Neural cell (in vitro differentiated cells): ENCODE results near the gene CYP3A7. TPM values are rescaled to one million over a fixed set of nuclear protein-coding genes. Genes with fewer than 3 reads are reported as not detected.

Experiments
- H2AFZ ChIP-seq: fragments of 200-600, 300-800 bp; sonication (generic), shearing (Covaris generic); 2 replicates; pipeline ENCODE4 v1.6.0; 2014; ENCODE audit warnings: low read depth, mild to moderate bottlenecking, antibody characterized with exemption, low read length, moderate library complexity
- H3F3A ChIP-seq: fragments of 200-600 bp; shearing (Covaris generic); 2 replicates; pipeline ENCODE4 v1.6.1; 2016; ENCODE audit warnings: mild to moderate bottlenecking, moderate library complexity, mixed read lengths, antibody characterized with exemption, low read length; ENCODE audit not compliant: insufficient read depth, poor library complexity, severe bottlenecking
- H3K27ac ChIP-seq: fragments of 200-600, 300-800 bp; sonication (generic), shearing (Covaris generic); 2 replicates; pipeline ENCODE4 v1.5.1; 2014; ENCODE audit warnings: mild to moderate bottlenecking, low read length, moderate library complexity
- H3K27me3 ChIP-seq: fragments of 300-800, 200-600 bp; sonication (generic), shearing (Covaris generic); 2 replicates; pipeline ENCODE4 v1.6.0; 2014; ENCODE audit warnings: mild to moderate bottlenecking, low read depth, low read length, moderate library complexity; ENCODE audit not compliant: insufficient read depth
- H3K36me3 ChIP-seq: fragments of 300-800, 200-600 bp; sonication (generic), shearing (Covaris generic); 2 replicates; pipeline ENCODE4 v1.5.1; 2014; ENCODE audit warnings: mild to moderate bottlenecking, antibody characterized with exemption, low read length, moderate library complexity; ENCODE audit not compliant: insufficient read depth
- H3K4me2 ChIP-seq: fragments of 300-800, 200-600 bp; sonication (generic), shearing (Covaris generic); 2 replicates; pipeline ENCODE4 v1.6.0; 2014; ENCODE audit warnings: mild to moderate bottlenecking, low read length
- H3K4me3 ChIP-seq: fragments of 300-800, 200-600 bp; sonication (generic), shearing (Covaris generic); 2 replicates; pipeline ENCODE4 v1.5.1; 2014; ENCODE audit warnings: mild to moderate bottlenecking, low read length, moderate library complexity
- H3K79me2 ChIP-seq: fragments of 200-600 bp; shearing (Covaris generic); replicated peaks from 2 replicates; pipeline ENCODE4 v1.6.0; 2014; ENCODE audit warnings: mild to moderate bottlenecking, low read length, moderate library complexity; ENCODE audit not compliant: insufficient read depth
- H3K9ac ChIP-seq: fragments of 300-800, 200-600 bp; sonication (generic), shearing (Covaris generic); 2 replicates; pipeline ENCODE4 v1.6.1; 2016; ENCODE audit warnings: mild to moderate bottlenecking, low read length, mixed read lengths
- H3K9me2 ChIP-seq: fragments of 200-600 bp; shearing (Covaris generic); 2 replicates; pipeline ENCODE4 v1.6.1; 2016; ENCODE audit warnings: mild to moderate bottlenecking, low read length, mixed read lengths; ENCODE audit not compliant: insufficient read depth
- H3K9me3 ChIP-seq: fragments of 200-600, 300-800 bp; sonication (generic), shearing (Covaris generic); 2 replicates; pipeline ENCODE4 v1.6.1; 2016; ENCODE audit warnings: mild to moderate bottlenecking, mixed run types, low read length, moderate library complexity, mixed read lengths
- H4K20me1 ChIP-seq: fragments of 200-600 bp; shearing (Covaris generic); 2 replicates; pipeline ENCODE4 v1.6.1; 2016; ENCODE audit warnings: mild to moderate bottlenecking, mixed run types; ENCODE audit not compliant: insufficient read depth
- EP300 ChIP-seq: fragments of 450-650 bp; conservative IDR thresholded peaks from 2 replicates; pipeline ENCODE4 v1.6.1; 2014; ENCODE audit warnings: antibody characterized with exemption, mild to moderate bottlenecking, moderate library complexity; ENCODE audit not compliant: poor library complexity, severe bottlenecking
- EZH2 ChIP-seq: fragments of 200-600, 300-800 bp; shearing (Covaris generic), sonication (generic); IDR thresholded peaks from 2 replicates; pipeline ENCODE4 v1.6.1; 2014; ENCODE audit warnings: antibody characterized with exemption, low read length, borderline replicate concordance, mild to moderate bottlenecking; ENCODE audit not compliant: insufficient read depth, poor library complexity, severe bottlenecking
- MXI1 ChIP-seq: fragments of 450-650 bp; conservative IDR thresholded peaks from 2 replicates; pipeline ENCODE4 v1.6.1; 2014; ENCODE audit warnings: antibody characterized with exemption, mild to moderate bottlenecking; ENCODE audit not compliant: poor library complexity, severe bottlenecking
- POLR2AphosphoS5 ChIP-seq: IDR thresholded peaks from 2 replicates; pipeline ENCODE4 v1.6.1; 2012
- RAD21 ChIP-seq: fragments of 450-650 bp; conservative IDR thresholded peaks from 2 replicates; pipeline ENCODE4 v1.6.1; 2014; ENCODE audit warnings: antibody characterized with exemption, mild to moderate bottlenecking, moderate library complexity
- REST ChIP-seq: IDR thresholded peaks from 2 replicates; pipeline ENCODE4 v1.6.1; 2012; ENCODE audit warnings: borderline replicate concordance
- SMC3 ChIP-seq: fragments of 450-650 bp; conservative IDR thresholded peaks from 2 replicates; pipeline ENCODE4 v1.6.1; 2014; ENCODE audit warnings: antibody characterized with exemption, mild to moderate bottlenecking, moderate library complexity; ENCODE audit not compliant: poor library complexity
- TAF1 ChIP-seq: IDR thresholded peaks from 2 replicates; pipeline ENCODE4 v1.6.1; 2012; ENCODE audit warnings: low read depth
- polyA plus RNA-seq: library from polyadenylated mRNA; depleted of rRNA; stranded (reverse); fragments of >200 nt; gene quantifications from 2 replicates; pipeline ENCODE4 v1.2.3, GENCODE V29; 2014
- TF ChIP-seq, protein P1 (sequence below): fragments of 450-650 bp; IDR thresholded peaks from 2 replicates; pipeline ENCODE4 v1.5.1; 2014; ENCODE audit warnings: antibody characterized with exemption, mild to moderate bottlenecking, moderate library complexity; ENCODE audit not compliant: poor library complexity, severe bottlenecking

The CYP3A7 gene
- polyA plus RNA-seq, 1 donor from 2014 or later: not detected

DNA sequence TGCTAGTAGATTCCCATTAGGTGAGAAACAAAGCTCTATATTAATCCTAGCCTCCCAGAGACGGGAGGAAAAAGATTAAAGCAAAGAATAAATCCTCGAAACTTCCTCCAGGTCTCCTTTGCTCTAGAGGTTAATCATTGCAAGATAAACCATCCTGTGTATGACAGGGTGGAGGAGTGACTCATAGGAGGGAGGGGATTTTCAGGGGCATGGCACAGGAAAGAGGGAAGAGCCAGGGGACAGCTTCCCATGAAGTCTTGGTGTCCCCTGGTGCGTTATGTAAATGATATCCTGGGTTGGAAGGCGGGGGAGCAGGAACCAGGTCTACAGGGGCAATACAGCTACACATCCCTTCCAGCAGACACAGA lies 56.0 kb downstream of the CYP3A7 start:
- no peak overlapping the region for H2AFZ ChIP-seq
- H3K27me3 ChIP-seq: no peaks in the 10 kb centered on the region
- no peaks in the 10 kb centered on the region for H3K79me2 ChIP-seq
- no peaks in the 10 kb centered on the region for H3K9me3 ChIP-seq
- no peak overlapping the region for H3K27ac ChIP-seq
- no peak overlapping the region for H3K4me3 ChIP-seq
- H3F3A ChIP-seq: no peaks in the 10 kb centered on the region
- H3K9ac ChIP-seq: no peak overlapping the region
- no peaks in the 10 kb centered on the region for H3K9me2 ChIP-seq
- H4K20me1 ChIP-seq: no peaks in the 10 kb centered on the region
- TF ChIP-seq RAD21 (no peak), SMC3 (no peak), POLR2AphosphoS5 (no peak), TAF1 (no peak), EZH2 (no peak), MXI1 (no peak), REST (no peak), EP300 (no peak)
- TF ChIP-seq, protein P1, sequence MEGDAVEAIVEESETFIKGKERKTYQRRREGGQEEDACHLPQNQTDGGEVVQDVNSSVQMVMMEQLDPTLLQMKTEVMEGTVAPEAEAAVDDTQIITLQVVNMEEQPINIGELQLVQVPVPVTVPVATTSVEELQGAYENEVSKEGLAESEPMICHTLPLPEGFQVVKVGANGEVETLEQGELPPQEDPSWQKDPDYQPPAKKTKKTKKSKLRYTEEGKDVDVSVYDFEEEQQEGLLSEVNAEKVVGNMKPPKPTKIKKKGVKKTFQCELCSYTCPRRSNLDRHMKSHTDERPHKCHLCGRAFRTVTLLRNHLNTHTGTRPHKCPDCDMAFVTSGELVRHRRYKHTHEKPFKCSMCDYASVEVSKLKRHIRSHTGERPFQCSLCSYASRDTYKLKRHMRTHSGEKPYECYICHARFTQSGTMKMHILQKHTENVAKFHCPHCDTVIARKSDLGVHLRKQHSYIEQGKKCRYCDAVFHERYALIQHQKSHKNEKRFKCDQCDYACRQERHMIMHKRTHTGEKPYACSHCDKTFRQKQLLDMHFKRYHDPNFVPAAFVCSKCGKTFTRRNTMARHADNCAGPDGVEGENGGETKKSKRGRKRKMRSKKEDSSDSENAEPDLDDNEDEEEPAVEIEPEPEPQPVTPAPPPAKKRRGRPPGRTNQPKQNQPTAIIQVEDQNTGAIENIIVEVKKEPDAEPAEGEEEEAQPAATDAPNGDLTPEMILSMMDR: no peak
- no peaks in the 10 kb centered on the region for H3K36me3 ChIP-seq
- H3K4me2 ChIP-seq: no peak overlapping the region

DNA sequence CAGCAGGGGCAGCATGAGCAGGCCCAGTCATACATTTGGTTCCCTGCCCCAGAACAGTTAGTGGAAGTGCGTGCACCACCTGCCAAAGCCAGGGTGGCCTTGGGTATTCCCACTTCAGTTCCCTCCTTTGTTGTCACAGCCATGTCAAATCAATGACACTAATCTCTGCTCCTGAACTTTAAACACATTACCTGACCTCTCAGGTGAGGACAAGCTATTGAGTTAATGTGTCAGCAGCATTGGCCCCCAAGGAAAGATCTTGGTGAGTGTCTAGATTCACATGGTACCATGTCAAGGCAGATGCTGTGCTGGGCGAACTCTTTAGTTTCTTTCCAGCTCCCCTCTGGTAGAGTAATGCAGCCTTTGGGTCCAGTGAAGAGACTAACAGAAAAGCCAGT lies 57.3 kb downstream of the CYP3A7 start:
- no peaks in the 10 kb centered on the region for H3K9me3 ChIP-seq
- no peaks in the 10 kb centered on the region for H3K79me2 ChIP-seq
- no peaks in the 10 kb centered on the region for H3K27me3 ChIP-seq
- H4K20me1 ChIP-seq: no peaks in the 10 kb centered on the region
- H2AFZ ChIP-seq: no peak overlapping the region
- no peak overlapping the region for H3K4me2 ChIP-seq
- TF ChIP-seq TAF1: no peak
- no peak for TF ChIP-seq RAD21
- no peak for TF ChIP-seq POLR2AphosphoS5
- no peak for TF ChIP-seq EZH2
- TF ChIP-seq, protein P1: no peak
- TF ChIP-seq EP300: no peak
- no peak for TF ChIP-seq REST
- no peak for TF ChIP-seq MXI1
- no peaks in the 10 kb centered on the region for H3F3A ChIP-seq
- no peak overlapping the region for H3K9ac ChIP-seq
- H3K4me3 ChIP-seq: no peak overlapping the region
- no peak overlapping the region for H3K27ac ChIP-seq
- no peaks in the 10 kb centered on the region for H3K36me3 ChIP-seq
- no peaks in the 10 kb centered on the region for H3K9me2 ChIP-seq
